Hematopoietic multipotent progenitor cell treated with erythropoietin and hydrocortisone succinate and interleukin-3 and kit ligand, for 4 days (in vitro differentiated cells): ENCODE data around the gene CD300LG.
"Not testable (repeated sequence)": the region's sequence is repeated elsewhere in the genome, so short reads cannot be mapped to it uniquely, and the experiment has no call there.

Experiments used
- DNase-seq: peaks from one replicate; pipeline ENCODE4 v3.0.0-alpha.2; 2015

The CD300LG gene

GRCh38 chr17:43846963-43847371 is at the start of gene CD300LG:
Gene CD300LG (plus strand): TSS chr17:43847176. CDS start chr17:43847217, 41 bp downstream.
- peak; percentile 17 for DNase-seq

- not testable (repeated sequence) for DNase-seq
Observed at GRCh38 chr17:43798024-43798423, 49.0 kb upstream of the CD300LG start.

GRCh38 chr17:43799047-43799446 is 47.9 kb upstream of the CD300LG start:
- DNase-seq, result no peak

GRCh38 chr17:43800736-43801135 is 46.2 kb upstream of the CD300LG start:
- DNase-seq, result no peak

- DNase-seq, result no peak
Observed at GRCh38 chr17:43801844-43802243, 45.1 kb upstream of the CD300LG start.

- no peak for DNase-seq
Observed at GRCh38 chr17:43803758-43804157, 43.2 kb upstream of the CD300LG start.

GRCh38 chr17:43805117-43805516 is 41.9 kb upstream of the CD300LG start:
- DNase-seq, result no peak

- DNase-seq, result no peak
Observed at GRCh38 chr17:43808076-43808475, 38.9 kb upstream of the CD300LG start.

- DNase-seq, result no peak
Observed at GRCh38 chr17:43809121-43809520, 37.9 kb upstream of the CD300LG start.

GRCh38 chr17:43810226-43810715 is 36.7 kb upstream of the CD300LG start:
- DNase-seq, result no peak

- DNase-seq, result no peak
Observed at GRCh38 chr17:43810823-43811222, 36.2 kb upstream of the CD300LG start.

- DNase-seq, result no peak
Observed at GRCh38 chr17:43812396-43813265, 34.3 kb upstream of the CD300LG start.

- no peak for DNase-seq
Observed at GRCh38 chr17:43813386-43813785, 33.6 kb upstream of the CD300LG start.

GRCh38 chr17:43814026-43814425 is 33.0 kb upstream of the CD300LG start:
- no peak for DNase-seq

- no peak for DNase-seq
Observed at GRCh38 chr17:43814714-43815113, 32.3 kb upstream of the CD300LG start.

- no peak for DNase-seq
Observed at GRCh38 chr17:43816336-43817320, 30.3 kb upstream of the CD300LG start.

- no peak for DNase-seq
Observed at GRCh38 chr17:43817826-43818225, 29.1 kb upstream of the CD300LG start.

GRCh38 chr17:43818966-43819365 is 28.0 kb upstream of the CD300LG start:
- DNase-seq, result no peak

GRCh38 chr17:43820759-43821158 is 26.2 kb upstream of the CD300LG start:
- DNase-seq, result no peak

- no peak for DNase-seq
Observed at GRCh38 chr17:43822570-43823190, 24.3 kb upstream of the CD300LG start.

- no peak for DNase-seq
Observed at GRCh38 chr17:43823350-43824084, 23.5 kb upstream of the CD300LG start.

GRCh38 chr17:43825567-43825966 is 21.4 kb upstream of the CD300LG start:
- DNase-seq, result no peak
